Astrocyte of the spinal cord (primary cell): Measurements from ENCODE around the gene TDRD7.

Experiments used
- DNase-seq: peaks from one replicate; pipeline ENCODE4 v3.0.0; 2011; ENCODE audit warnings: low read depth, low spot score
- H3K4me3 ChIP-seq: 2 replicates; pipeline ENCODE4 v1.5.1; 2011; ENCODE audit warnings: low read depth, mild to moderate bottlenecking, low read length, moderate library complexity
- in situ Hi-C: cut with HindIII; loops from 2 replicates; pipeline ENCODE4 v1.10.0; 2017; ENCODE audit warnings: low sequenced_read_pairs
- TF ChIP-seq, protein P1 (sequence below): IDR thresholded peaks from 2 replicates; pipeline ENCODE4 v1.5.1; 2012; ENCODE audit warnings: low read depth, mild to moderate bottlenecking, low read length, inconsistent platforms

Gene TDRD7

DNA sequence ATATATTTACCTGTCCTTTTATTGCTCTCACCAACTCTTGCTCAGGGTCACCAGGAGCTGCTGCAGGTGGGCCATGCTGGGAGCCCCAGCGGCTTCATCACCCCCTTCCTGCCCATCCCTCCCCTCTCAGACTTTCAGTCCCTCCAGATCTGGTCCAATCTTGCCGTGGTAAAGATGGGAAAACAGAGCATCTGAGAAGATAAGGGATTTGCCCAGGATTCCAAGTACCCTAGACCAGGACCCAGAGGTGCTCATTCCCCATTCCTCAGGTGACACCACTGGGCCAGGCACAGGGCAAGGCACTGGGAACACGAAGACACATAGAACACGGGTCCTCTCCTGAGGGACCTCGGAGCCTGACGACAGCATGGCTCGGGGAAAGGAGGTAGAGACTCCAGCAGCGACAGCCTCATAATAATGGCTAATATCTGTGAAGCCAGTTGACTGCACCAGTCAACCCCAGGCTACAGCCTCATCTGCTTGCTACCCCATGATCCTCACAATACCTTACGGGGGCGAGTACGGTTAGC is 107.6 kb downstream of the TDRD7 start:
- TF ChIP-seq, protein P1, sequence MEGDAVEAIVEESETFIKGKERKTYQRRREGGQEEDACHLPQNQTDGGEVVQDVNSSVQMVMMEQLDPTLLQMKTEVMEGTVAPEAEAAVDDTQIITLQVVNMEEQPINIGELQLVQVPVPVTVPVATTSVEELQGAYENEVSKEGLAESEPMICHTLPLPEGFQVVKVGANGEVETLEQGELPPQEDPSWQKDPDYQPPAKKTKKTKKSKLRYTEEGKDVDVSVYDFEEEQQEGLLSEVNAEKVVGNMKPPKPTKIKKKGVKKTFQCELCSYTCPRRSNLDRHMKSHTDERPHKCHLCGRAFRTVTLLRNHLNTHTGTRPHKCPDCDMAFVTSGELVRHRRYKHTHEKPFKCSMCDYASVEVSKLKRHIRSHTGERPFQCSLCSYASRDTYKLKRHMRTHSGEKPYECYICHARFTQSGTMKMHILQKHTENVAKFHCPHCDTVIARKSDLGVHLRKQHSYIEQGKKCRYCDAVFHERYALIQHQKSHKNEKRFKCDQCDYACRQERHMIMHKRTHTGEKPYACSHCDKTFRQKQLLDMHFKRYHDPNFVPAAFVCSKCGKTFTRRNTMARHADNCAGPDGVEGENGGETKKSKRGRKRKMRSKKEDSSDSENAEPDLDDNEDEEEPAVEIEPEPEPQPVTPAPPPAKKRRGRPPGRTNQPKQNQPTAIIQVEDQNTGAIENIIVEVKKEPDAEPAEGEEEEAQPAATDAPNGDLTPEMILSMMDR, result no peak
- no peak overlapping the region for H3K4me3 ChIP-seq
- DNase-seq, result no peak
- in situ Hi-C loops, result no loop called here

DNA sequence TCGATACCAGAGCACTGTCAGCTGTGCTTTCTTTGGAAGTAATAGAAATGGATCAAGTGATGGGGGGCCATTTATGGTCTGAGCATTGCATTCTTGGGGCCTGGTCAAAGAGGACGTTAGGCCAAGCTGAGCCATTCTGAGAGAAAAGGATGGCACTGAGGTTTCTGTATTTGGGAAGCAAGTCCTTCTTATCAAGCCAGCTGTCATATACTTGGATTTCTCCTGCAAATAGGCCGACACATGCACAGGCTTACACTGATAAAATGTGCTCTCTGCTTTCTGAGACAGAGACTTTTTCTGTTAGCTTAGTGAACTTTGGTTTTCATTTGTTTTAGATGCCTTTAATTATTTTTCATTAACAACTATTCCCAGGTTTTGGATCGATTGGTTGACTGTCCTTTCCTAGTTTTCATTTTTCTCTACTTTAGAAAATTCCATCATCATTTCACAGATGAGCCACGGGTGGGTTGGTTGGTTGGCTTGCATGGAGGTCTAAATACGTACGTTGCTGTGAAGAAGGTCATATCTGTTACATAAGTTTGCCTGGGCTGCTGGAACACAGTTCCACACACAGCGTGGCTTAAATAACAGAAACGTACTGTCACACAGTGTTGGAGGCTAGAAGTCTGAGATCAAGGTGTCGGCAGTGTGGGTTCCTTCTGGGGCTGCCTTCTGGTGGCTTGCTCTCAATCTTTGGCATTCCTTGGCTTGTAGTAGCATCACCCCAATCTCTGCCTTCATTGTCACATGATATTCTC is 109.9 kb downstream of the TDRD7 start:
- in situ Hi-C loops, result no loop called here
- TF ChIP-seq, protein P1, result no peak
- DNase-seq, result no peak
- no peak overlapping the region for H3K4me3 ChIP-seq

GRCh38 chr9:97524424-97524823 is 112.5 kb downstream of the TDRD7 start:
- no peak overlapping the region for H3K4me3 ChIP-seq
- TF ChIP-seq, protein P1, result no peak
- in situ Hi-C loops, result no loop called here
- no peak for DNase-seq

DNA sequence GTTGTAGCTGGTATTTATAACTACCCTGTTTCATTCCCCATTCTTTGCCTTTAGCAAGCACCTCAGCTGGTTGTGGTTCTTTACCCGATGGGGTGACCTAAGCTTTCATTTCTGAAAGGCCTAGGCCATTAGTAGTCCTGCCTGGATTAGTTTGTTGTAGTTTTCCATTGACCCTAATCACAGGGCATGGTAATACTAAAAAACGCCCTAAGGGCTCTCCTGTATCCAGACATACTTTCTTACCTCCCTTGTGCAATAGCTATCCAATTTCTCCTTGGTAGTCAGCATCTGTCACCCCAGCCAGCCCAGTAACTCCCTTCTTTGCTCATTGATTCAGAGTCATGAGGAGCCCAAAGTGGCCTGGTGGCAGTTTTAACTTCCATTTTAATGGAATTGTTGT is 113.6 kb downstream of the TDRD7 start:
- TF ChIP-seq, protein P1, result no peak
- no peak for DNase-seq
- H3K4me3 ChIP-seq, result no peak overlapping the region
- in situ Hi-C loops, result no loop called here

- in situ Hi-C loops, result no loop called here
- TF ChIP-seq, protein P1, result no peak
- no peak overlapping the region for H3K4me3 ChIP-seq
- no peak for DNase-seq
Observed at GRCh38 chr9:97526895-97527575, 115.1 kb downstream of the TDRD7 start.

GRCh38 chr9:97527626-97528528 is 116.0 kb downstream of the TDRD7 start:
- DNase-seq, result no peak
- TF ChIP-seq, protein P1, result no peak
- no peak overlapping the region for H3K4me3 ChIP-seq
- in situ Hi-C loops, result no loop called here
